ENCODE results near the gene COL13A1.

The COL13A1 gene

GRCh38 chr10:69953851-69954250, 152.1 kb downstream of the COL13A1 start:
- peaks cover 2% of the 10 kb centered on the region for H3K4me1 ChIP-seq (ENCODE audit: insufficient read depth, insufficient read length)
- no peaks in the 10 kb centered on the region for H3K27me3 ChIP-seq (ENCODE audit: insufficient read depth, insufficient read length)
- no peak for DNase-seq (ENCODE audit: low read depth, low spot score)
- TF ChIP-seq YY1 (IDR thresholded peaks at IDR 0.05; ENCODE audit: insufficient read depth, insufficient read length) (no peak), ZNF274 (IDR thresholded peaks at IDR 0.05; ENCODE audit: low read depth, low read length) (no peak), SUZ12 (IDR thresholded peaks at IDR 0.05; ENCODE audit: extremely low read depth, insufficient read depth, insufficient read length) (no peak)
- no peak overlapping the region for H3K4me3 ChIP-seq (ENCODE audit: insufficient read length, low read depth)
- no peak overlapping the region for H3K9ac ChIP-seq (ENCODE audit: insufficient read length, low read depth)
- no peaks in the 10 kb centered on the region for H3K9me3 ChIP-seq (ENCODE audit: insufficient read depth, low read length)
- no peaks in the 10 kb centered on the region for H3K36me3 ChIP-seq (ENCODE audit: insufficient read depth, insufficient read length, low read length)

- Histone ChIP-seq H3K4me1 (ENCODE audit: insufficient read depth, insufficient read length) (peaks cover 2% of the 10 kb centered on the region), H3K9ac (ENCODE audit: insufficient read length, low read depth) (no peak overlapping the region), H3K36me3 (ENCODE audit: insufficient read depth, insufficient read length, low read length) (no peaks in the 10 kb centered on the region), H3K9me3 (ENCODE audit: insufficient read depth, low read length) (no peaks in the 10 kb centered on the region), H3K27me3 (ENCODE audit: insufficient read depth, insufficient read length) (no peaks in the 10 kb centered on the region), H3K4me3 (ENCODE audit: insufficient read length, low read depth) (no peak overlapping the region)
- TF ChIP-seq SUZ12 (IDR thresholded peaks at IDR 0.05; ENCODE audit: extremely low read depth, insufficient read depth, insufficient read length) = no peak
- no peak for TF ChIP-seq YY1 (IDR thresholded peaks at IDR 0.05; ENCODE audit: insufficient read depth, insufficient read length)
- TF ChIP-seq ZNF274 (IDR thresholded peaks at IDR 0.05; ENCODE audit: low read depth, low read length) = no peak
- no peak for DNase-seq (ENCODE audit: low read depth, low spot score)
Measured at GRCh38 chr10:69955211-69955805, 153.6 kb downstream of the COL13A1 start.

- TF ChIP-seq ZNF274 (IDR thresholded peaks at IDR 0.05; ENCODE audit: low read depth, low read length) (no peak), YY1 (IDR thresholded peaks at IDR 0.05; ENCODE audit: insufficient read depth, insufficient read length) (no peak), SUZ12 (IDR thresholded peaks at IDR 0.05; ENCODE audit: extremely low read depth, insufficient read depth, insufficient read length) (no peak)
- Histone ChIP-seq H3K9me3 (ENCODE audit: insufficient read depth, low read length) (no peaks in the 10 kb centered on the region), H3K27me3 (ENCODE audit: insufficient read depth, insufficient read length) (no peaks in the 10 kb centered on the region), H3K4me1 (ENCODE audit: insufficient read depth, insufficient read length) (peaks cover 2% of the 10 kb centered on the region), H3K36me3 (ENCODE audit: insufficient read depth, insufficient read length, low read length) (no peaks in the 10 kb centered on the region), H3K4me3 (ENCODE audit: insufficient read length, low read depth) (no peak overlapping the region), H3K9ac (ENCODE audit: insufficient read length, low read depth) (no peak overlapping the region)
- no peak for DNase-seq (ENCODE audit: low read depth, low spot score)
Measured at GRCh38 chr10:69955897-69956740, 154.4 kb downstream of the COL13A1 start.

GRCh38 chr10:69956741-69957230, 155.1 kb downstream of the COL13A1 start:
- H3K4me3 ChIP-seq (ENCODE audit: insufficient read length, low read depth) = no peak overlapping the region
- peaks cover 2% of the 10 kb centered on the region for H3K4me1 ChIP-seq (ENCODE audit: insufficient read depth, insufficient read length)
- TF ChIP-seq SUZ12 (IDR thresholded peaks at IDR 0.05; ENCODE audit: extremely low read depth, insufficient read depth, insufficient read length) = no peak

GRCh38 chr10:69957241-69957885, 155.7 kb downstream of the COL13A1 start:
- no peak overlapping the region for H3K4me3 ChIP-seq (ENCODE audit: insufficient read length, low read depth)
- H3K27me3 ChIP-seq (ENCODE audit: insufficient read depth, insufficient read length) = no peaks in the 10 kb centered on the region
- TF ChIP-seq SUZ12 (IDR thresholded peaks at IDR 0.05; ENCODE audit: extremely low read depth, insufficient read depth, insufficient read length) (no peak), ZNF274 (IDR thresholded peaks at IDR 0.05; ENCODE audit: low read depth, low read length) (no peak)
- H3K9me3 ChIP-seq (ENCODE audit: insufficient read depth, low read length) = no peaks in the 10 kb centered on the region
- no peaks in the 10 kb centered on the region for H3K36me3 ChIP-seq (ENCODE audit: insufficient read depth, insufficient read length, low read length)
- no peaks in the 10 kb centered on the region for H3K4me1 ChIP-seq (ENCODE audit: insufficient read depth, insufficient read length)
- DNase-seq (ENCODE audit: low read depth, low spot score) = no peak
- H3K9ac ChIP-seq (ENCODE audit: insufficient read length, low read depth) = no peak overlapping the region

More at GRCh38 chr10:69956741-69957230, 155.1 kb downstream of the COL13A1 start:
- Histone ChIP-seq H3K9me3 (ENCODE audit: insufficient read depth, low read length) (no peaks in the 10 kb centered on the region), H3K27me3 (ENCODE audit: insufficient read depth, insufficient read length) (no peaks in the 10 kb centered on the region), H3K36me3 (ENCODE audit: insufficient read depth, insufficient read length, low read length) (no peaks in the 10 kb centered on the region), H3K9ac (ENCODE audit: insufficient read length, low read depth) (no peak overlapping the region)
- no peak for DNase-seq (ENCODE audit: low read depth, low spot score)

GRCh38 chr10:69957886-69958555, 156.3 kb downstream of the COL13A1 start:
- TF ChIP-seq YY1 (IDR thresholded peaks at IDR 0.05; ENCODE audit: insufficient read depth, insufficient read length) (no peak), SUZ12 (IDR thresholded peaks at IDR 0.05; ENCODE audit: extremely low read depth, insufficient read depth, insufficient read length) (no peak)
- DNase-seq (ENCODE audit: low read depth, low spot score) = peak; percentile 33
- Histone ChIP-seq H3K4me1 (ENCODE audit: insufficient read depth, insufficient read length) (no peaks in the 10 kb centered on the region), H3K4me3 (ENCODE audit: insufficient read length, low read depth) (no peak overlapping the region), H3K27me3 (ENCODE audit: insufficient read depth, insufficient read length) (no peaks in the 10 kb centered on the region), H3K9me3 (ENCODE audit: insufficient read depth, low read length) (no peaks in the 10 kb centered on the region), H3K9ac (ENCODE audit: insufficient read length, low read depth) (no peak overlapping the region), H3K36me3 (ENCODE audit: insufficient read depth, insufficient read length, low read length) (no peaks in the 10 kb centered on the region)

- H3K4me3 ChIP-seq (ENCODE audit: insufficient read length, low read depth) = no peak overlapping the region
- no peaks in the 10 kb centered on the region for H3K4me1 ChIP-seq (ENCODE audit: insufficient read depth, insufficient read length)
- no peaks in the 10 kb centered on the region for H3K36me3 ChIP-seq (ENCODE audit: insufficient read depth, insufficient read length, low read length)
- TF ChIP-seq YY1 (IDR thresholded peaks at IDR 0.05; ENCODE audit: insufficient read depth, insufficient read length) = no peak
- no peaks in the 10 kb centered on the region for H3K27me3 ChIP-seq (ENCODE audit: insufficient read depth, insufficient read length)
- H3K9me3 ChIP-seq (ENCODE audit: insufficient read depth, low read length) = no peaks in the 10 kb centered on the region
- no peak overlapping the region for H3K9ac ChIP-seq (ENCODE audit: insufficient read length, low read depth)
- no peak for DNase-seq (ENCODE audit: low read depth, low spot score)
Measured at GRCh38 chr10:69958556-69958902, 156.8 kb downstream of the COL13A1 start.

All from NT2/D1 (cell line).